Measurements from ENCODE around the gene SYT11.

The SYT11 gene

GRCh38 chr1:155911156-155912055 lies 52.0 kb downstream of the SYT11 start, which contains the start of gene RIT1:
Gene RIT1, minus strand, starts transcription at chr1:155911349. Its CDS starts 588 bp downstream, at chr1:155910761.
- TF ChIP-seq CTCF (IDR thresholded peaks at IDR 0.05; ENCODE audit: poor library complexity, severe bottlenecking) = no peak
- DNase-seq (ENCODE audit: low spot score) = peak; percentile 80

DNA sequence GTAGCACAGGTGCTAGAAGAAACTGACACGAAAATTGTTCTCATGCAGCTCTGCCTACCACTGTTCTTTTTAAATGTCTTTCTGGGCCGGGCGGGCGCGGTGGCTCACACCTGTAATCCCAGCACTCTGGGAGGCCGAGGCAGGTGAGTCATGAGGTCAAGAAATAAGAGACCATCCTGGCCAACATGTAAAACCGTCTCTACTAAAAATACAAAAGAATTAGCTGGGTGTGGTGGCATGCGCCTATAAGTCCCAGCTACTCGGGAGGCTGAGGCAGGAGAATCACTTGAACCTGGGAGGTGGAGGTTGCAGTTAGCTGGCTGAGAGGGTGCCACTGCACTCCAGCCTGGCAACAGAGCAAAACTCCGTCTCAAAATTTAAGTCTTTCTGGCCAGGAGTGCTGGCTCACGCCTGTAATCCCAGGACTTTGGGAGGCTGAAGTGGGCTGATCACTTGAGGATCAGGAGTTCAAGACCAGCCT lies 52.7 kb downstream of the SYT11 start:
- Histone ChIP-seq H3K36me3 (ENCODE audit: low read depth) (peaks cover 85% of the 10 kb centered on the region), H3K27ac (ENCODE audit: poor library complexity, severe bottlenecking) (peak overlapping the region; percentile 73), H3K27me3 (ENCODE audit: insufficient read depth, poor library complexity, severe bottlenecking) (no peaks in the 10 kb centered on the region), H3K4me3 (ENCODE audit: severe bottlenecking) (no peak overlapping the region), H3K4me1 (ENCODE audit: insufficient read depth, poor library complexity, severe bottlenecking) (peaks cover 8% of the 10 kb centered on the region), H3K9me3 (ENCODE audit: severe bottlenecking) (no peaks in the 10 kb centered on the region)
- TF ChIP-seq CTCF (IDR thresholded peaks at IDR 0.05; ENCODE audit: poor library complexity, severe bottlenecking) = no peak
- ATAC-seq (ENCODE audit: low read depth) (0 out of 3 replicates have a peak, but pooled peaks have one; percentile 2), DNase-seq (ENCODE audit: low spot score) (no peak)

More at GRCh38 chr1:155911156-155912055, 52.0 kb downstream of the SYT11 start, which contains the start of gene RIT1:
- H3K9me3 ChIP-seq (ENCODE audit: severe bottlenecking) = no peaks in the 10 kb centered on the region
- H3K27me3 ChIP-seq (ENCODE audit: insufficient read depth, poor library complexity, severe bottlenecking) = no peaks in the 10 kb centered on the region
- peaks cover 85% of the 10 kb centered on the region for H3K36me3 ChIP-seq (ENCODE audit: low read depth)
- ATAC-seq (ENCODE audit: low read depth) = peak; percentile 86
- peaks cover 8% of the 10 kb centered on the region for H3K4me1 ChIP-seq (ENCODE audit: insufficient read depth, poor library complexity, severe bottlenecking)
- peak within 1 kb of the TSS; percentile 36 for H3K4me3 ChIP-seq (ENCODE audit: severe bottlenecking)
- peak within 1 kb of the TSS; percentile 73 for H3K27ac ChIP-seq (ENCODE audit: poor library complexity, severe bottlenecking)

DNA sequence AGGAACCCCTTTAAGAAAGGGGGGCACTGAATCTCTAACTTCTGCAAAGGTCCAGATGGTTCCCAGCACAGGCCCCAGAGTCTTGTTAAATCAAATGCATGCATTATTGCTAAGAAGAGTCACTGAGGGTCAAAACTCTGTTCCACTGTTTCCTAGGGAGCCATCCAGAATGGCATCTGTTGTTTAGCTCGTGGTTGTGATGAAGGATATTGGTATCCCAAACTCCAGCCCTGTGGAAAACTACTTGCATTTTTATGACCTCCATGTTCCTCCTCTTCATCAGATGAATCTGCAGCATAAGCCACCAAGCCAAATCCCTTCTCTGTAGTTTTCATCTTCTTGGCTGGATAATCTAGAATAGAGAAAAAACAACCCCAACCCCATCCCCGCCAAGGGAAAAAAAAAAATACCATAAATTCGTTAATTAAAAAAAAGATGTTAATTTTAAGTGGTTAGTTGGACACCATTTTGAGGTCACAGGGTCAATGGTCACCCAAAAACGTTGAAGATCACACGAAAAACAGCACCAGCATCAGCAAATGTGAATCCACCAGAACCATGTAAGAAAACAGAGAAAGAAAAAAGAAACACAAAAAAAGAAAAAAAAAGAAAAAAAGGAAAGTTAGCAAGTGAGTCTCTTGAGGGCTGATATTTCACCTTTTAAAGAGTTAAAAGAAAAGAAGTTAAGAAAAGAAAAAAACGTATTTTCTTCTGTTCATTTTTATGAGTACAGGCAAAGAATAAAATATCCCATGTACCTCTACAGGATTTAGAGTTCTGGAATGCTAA lies 54.8 kb downstream of the SYT11 start:
- ATAC-seq (ENCODE audit: low read depth) = no peak
- H3K4me1 ChIP-seq (ENCODE audit: insufficient read depth, poor library complexity, severe bottlenecking) = peaks cover 8% of the 10 kb centered on the region
- no peak for TF ChIP-seq CTCF (IDR thresholded peaks at IDR 0.05; ENCODE audit: poor library complexity, severe bottlenecking)
- H3K27me3 ChIP-seq (ENCODE audit: insufficient read depth, poor library complexity, severe bottlenecking) = no peaks in the 10 kb centered on the region
- H3K27ac ChIP-seq (ENCODE audit: poor library complexity, severe bottlenecking) = no peak overlapping the region
- H3K9me3 ChIP-seq (ENCODE audit: severe bottlenecking) = no peaks in the 10 kb centered on the region
- peaks cover 83% of the 10 kb centered on the region for H3K36me3 ChIP-seq (ENCODE audit: low read depth)
- DNase-seq (ENCODE audit: low spot score) = no peak
- H3K4me3 ChIP-seq (ENCODE audit: severe bottlenecking) = no peak overlapping the region

- H3K4me3 ChIP-seq (ENCODE audit: severe bottlenecking) = no peak overlapping the region
- DNase-seq (ENCODE audit: low spot score) (no peak), ATAC-seq (ENCODE audit: low read depth) (no peak)
- peaks cover 98% of the 10 kb centered on the region for H3K36me3 ChIP-seq (ENCODE audit: low read depth)
- no peaks in the 10 kb centered on the region for H3K9me3 ChIP-seq (ENCODE audit: severe bottlenecking)
- TF ChIP-seq CTCF (IDR thresholded peaks at IDR 0.05; ENCODE audit: poor library complexity, severe bottlenecking) = no peak
- no peak overlapping the region for H3K27ac ChIP-seq (ENCODE audit: poor library complexity, severe bottlenecking)
- no peaks in the 10 kb centered on the region for H3K27me3 ChIP-seq (ENCODE audit: insufficient read depth, poor library complexity, severe bottlenecking)
- no peaks in the 10 kb centered on the region for H3K4me1 ChIP-seq (ENCODE audit: insufficient read depth, poor library complexity, severe bottlenecking)
Measured at GRCh38 chr1:155918660-155919059, 59.3 kb downstream of the SYT11 start.
